K562 (cell line): ENCODE measurements around the gene MGAT4C.

ENCODE experiments used
- FOXM1 ChIP-seq, 2 experiments: fragments of 450-650 bp in 1 of 2; sonication (generic) in 1 of 2; formaldehyde crosslinking in 1 of 2; IDR thresholded peaks; 2 replicates each; pipeline versions ENCODE4 v1.6.1 to v1.9.0; 2017 to 2022; ENCODE audit warnings: low read depth in 2 of 2, mild to moderate bottlenecking in 2 of 2, missing genetic modification reagents in 1 of 2, moderate library complexity in 1 of 2
- MED1 ChIP-seq: sonication (generic); formaldehyde crosslinking; IDR thresholded peaks from 2 replicates; pipeline ENCODE4 v1.8.1; 2023; ENCODE audit warnings: missing genetic modification reagents, borderline replicate concordance
- MEIS2 ChIP-seq: fragments of 450-650 bp; IDR thresholded peaks from 2 replicates; pipeline ENCODE4 v1.6.1; 2014; ENCODE audit warnings: mild to moderate bottlenecking; ENCODE audit not compliant: partially characterized antibody
- NCOA4 ChIP-seq: fragments of 450-650 bp; IDR thresholded peaks from 2 replicates; pipeline ENCODE4 v1.6.1; 2018; ENCODE audit warnings: mild to moderate bottlenecking; ENCODE audit not compliant: partially characterized antibody
- PML ChIP-seq: IDR thresholded peaks from 2 replicates; pipeline ENCODE4 v1.6.1; 2012; ENCODE audit warnings: low read length, inconsistent platforms
- TF ChIP-seq, protein P1 (sequence below): sonication (generic); formaldehyde crosslinking; IDR thresholded peaks from 2 replicates; pipeline ENCODE4 v1.8.0; 2022; ENCODE audit warnings: missing genetic modification reagents, mild to moderate bottlenecking, borderline replicate concordance

DNA sequence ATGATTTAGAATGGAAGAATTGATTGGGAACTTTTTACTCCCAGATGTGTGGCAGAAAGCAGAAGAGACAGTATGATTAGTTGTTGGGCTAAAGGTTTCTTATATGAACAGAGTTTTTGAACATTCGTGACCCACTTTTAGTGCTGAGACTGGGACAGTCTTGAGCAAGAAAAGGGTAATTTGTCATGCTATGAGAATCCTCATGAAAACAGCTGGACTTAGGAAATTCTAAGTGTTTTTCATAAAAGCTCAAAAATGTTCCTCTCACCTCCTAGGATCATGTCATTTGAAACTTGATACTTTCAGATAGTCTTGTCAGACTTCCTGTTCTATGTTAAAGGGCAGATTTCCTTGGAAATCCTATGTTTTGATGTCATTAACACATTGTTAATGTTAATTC, 86.1 kb downstream of the MGAT4C start:
- TF ChIP-seq NCOA4 (no peak), MED1 (CRISPR knock-in tag) (no peak), PML (no peak), FOXM1 (IDR thresholded peaks at IDR 0.05; ENCODE audit: low read depth) (no peak), FOXM1 (CRISPR knock-in tag; IDR thresholded peaks at IDR 0.05; ENCODE audit: low read depth) (no peak), MEIS2 (no peak)
- TF ChIP-seq, protein P1, sequence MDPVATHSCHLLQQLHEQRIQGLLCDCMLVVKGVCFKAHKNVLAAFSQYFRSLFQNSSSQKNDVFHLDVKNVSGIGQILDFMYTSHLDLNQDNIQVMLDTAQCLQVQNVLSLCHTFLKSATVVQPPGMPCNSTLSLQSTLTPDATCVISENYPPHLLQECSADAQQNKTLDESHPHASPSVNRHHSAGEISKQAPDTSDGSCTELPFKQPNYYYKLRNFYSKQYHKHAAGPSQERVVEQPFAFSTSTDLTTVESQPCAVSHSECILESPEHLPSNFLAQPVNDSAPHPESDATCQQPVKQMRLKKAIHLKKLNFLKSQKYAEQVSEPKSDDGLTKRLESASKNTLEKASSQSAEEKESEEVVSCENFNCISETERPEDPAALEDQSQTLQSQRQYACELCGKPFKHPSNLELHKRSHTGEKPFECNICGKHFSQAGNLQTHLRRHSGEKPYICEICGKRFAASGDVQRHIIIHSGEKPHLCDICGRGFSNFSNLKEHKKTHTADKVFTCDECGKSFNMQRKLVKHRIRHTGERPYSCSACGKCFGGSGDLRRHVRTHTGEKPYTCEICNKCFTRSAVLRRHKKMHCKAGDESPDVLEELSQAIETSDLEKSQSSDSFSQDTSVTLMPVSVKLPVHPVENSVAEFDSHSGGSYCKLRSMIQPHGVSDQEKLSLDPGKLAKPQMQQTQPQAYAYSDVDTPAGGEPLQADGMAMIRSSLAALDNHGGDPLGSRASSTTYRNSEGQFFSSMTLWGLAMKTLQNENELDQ (CRISPR knock-in tag) = no peak
